GM19463 (cell line): ENCODE measurements around the gene ARHGEF4.

Source experiments
- ATAC-seq: cut with Tn5 transposase; IDR thresholded peaks from one replicate; pipeline ENCODE4 v1.9.1; 2021; ENCODE audit warnings: mild to moderate bottlenecking, moderate library complexity; ENCODE audit not compliant: unreplicated experiment

The ARHGEF4 gene

GRCh38 chr2:130834091-130834930 lies 2.4 kb upstream of the ARHGEF4 start:
- ATAC-seq: no peak

- no peak for ATAC-seq
Measured at GRCh38 chr2:130834931-130835765, 1.6 kb upstream of the ARHGEF4 start.

- no peak for ATAC-seq
Measured at GRCh38 chr2:130835766-130836015, 1.0 kb upstream of the ARHGEF4 start.

GRCh38 chr2:130837175-130837810 lies 579 bp downstream of the ARHGEF4 start:
- no peak for ATAC-seq

- ATAC-seq: no peak
Measured at GRCh38 chr2:130837811-130838565, 1.3 kb downstream of the ARHGEF4 start.

- ATAC-seq: no peak
Measured at GRCh38 chr2:130839011-130839780, 2.5 kb downstream of the ARHGEF4 start.

GRCh38 chr2:130840506-130840905 lies 3.8 kb downstream of the ARHGEF4 start:
- no peak for ATAC-seq

- ATAC-seq: no peak
Measured at GRCh38 chr2:130841741-130842365, 5.1 kb downstream of the ARHGEF4 start.

- no peak for ATAC-seq
Measured at GRCh38 chr2:130842770-130843169, 6.1 kb downstream of the ARHGEF4 start.

- ATAC-seq: no peak
Measured at GRCh38 chr2:130843321-130843985, 6.7 kb downstream of the ARHGEF4 start.

GRCh38 chr2:130844161-130844560 lies 7.4 kb downstream of the ARHGEF4 start:
- no peak for ATAC-seq

GRCh38 chr2:130845505-130846085 lies 8.9 kb downstream of the ARHGEF4 start:
- ATAC-seq: no peak

GRCh38 chr2:130846233-130846632 lies 9.5 kb downstream of the ARHGEF4 start:
- no peak for ATAC-seq

GRCh38 chr2:130846686-130847375 lies 10.1 kb downstream of the ARHGEF4 start:
- ATAC-seq: no peak

GRCh38 chr2:130847776-130848525 lies 11.2 kb downstream of the ARHGEF4 start:
- ATAC-seq: no peak

GRCh38 chr2:130848526-130849210 lies 12.0 kb downstream of the ARHGEF4 start:
- no peak for ATAC-seq
